ENCODE measurements around the gene SNX1. TPM values are rescaled to one million over a fixed set of nuclear protein-coding genes. Genes with fewer than 3 reads are reported as not detected.

The SNX1 gene
- total and polyA plus RNA-seq, 2 of the 8 experiments (the other 6 are each of a cell fraction or from before 2014, with no cell fraction given): 27.9 to 59.8 TPM

GRCh38 chr15:64117759-64118487 is 22.1 kb downstream of the SNX1 start:
- H3K4ac ChIP-seq (replicated peaks; ENCODE audit: insufficient read length, low read depth, low read length): no peak overlapping the region
- peaks cover 0 to 3% of the 10 kb centered on the region in 2 experiments for H4K20me1 ChIP-seq (replicated peaks in 1 of 2; ENCODE audit: control insufficient read depth in 1 of 2, insufficient read depth in 2 of 2, low read length in 2 of 2)
- CTCF ChIA-PET (ENCODE audit: partially characterized antibody): interaction anchor here (1.7 to 2.2 kb wide), 3 partner anchors 16 to 36 kb away, joined by 3 to 5 read pairs (median 4); no protein-coding TSS in a partner anchor

More at GRCh38 chr15:64117759-64118487, 22.1 kb downstream of the SNX1 start:
- Histone ChIP-seq H3K56ac (replicated peaks; ENCODE audit: insufficient read length, low read depth, low read length) (no peak overlapping the region), H3K4me3 (ENCODE audit: extremely low read depth in 1 of 4, insufficient read depth in 2 of 4, low read depth in 3 of 4, low read length in 4 of 4) (no peak overlapping the region), H2AFZ (ENCODE audit: low read length) (no peak overlapping the region), H2BK20ac (ENCODE audit: low read length) (no peak overlapping the region), H3K23ac (ENCODE audit: insufficient read length) (no peak overlapping the region), H2BK120ac (replicated peaks; ENCODE audit: low read depth, low read length) (no peak overlapping the region), H2BK12ac (ENCODE audit: low read depth, low read length) (no peak overlapping the region), H3K27ac (ENCODE audit: low read depth, low read length) (no peak overlapping the region), H3K9ac (replicated peaks in 1 of 4; ENCODE audit: extremely low read depth in 1 of 4, low read depth in 3 of 4, low read length in 3 of 4) (no peak overlapping the region), H3K36me3 (ENCODE audit: control insufficient read depth in 2 of 4, insufficient read depth in 4 of 4, low read length in 3 of 4) (peaks cover 2 to 42% (median 10%) of the 10 kb centered on the region in 4 experiments; a peak in 6 of 8 replicates), H3K9me3 (ENCODE audit: insufficient read depth in 2 of 2, low read depth in 1 of 2, low read length in 1 of 2) (no peaks in the 10 kb centered on the region), H3K4me1 (replicated peaks in 1 of 4; ENCODE audit: control insufficient read depth in 3 of 4, insufficient read depth in 4 of 4, low read length in 3 of 4) (no peaks in the 10 kb centered on the region), H3K27me3 (replicated peaks in 1 of 4; ENCODE audit: control insufficient read depth in 3 of 4, extremely low read depth in 1 of 4, insufficient read depth in 3 of 4, low read length in 3 of 4) (no peaks in the 10 kb centered on the region), H3K14ac (ENCODE audit: insufficient read length) (no peak overlapping the region), H4K8ac (ENCODE audit: extremely low read depth, insufficient read depth, low read length) (no peak overlapping the region), H3K79me1 (ENCODE audit: low read depth, low read length) (no peaks in the 10 kb centered on the region; the same call in 1 of the 2 replicates), H4K5ac (ENCODE audit: insufficient read length, low read depth, low read length) (no peak overlapping the region), H3K18ac (ENCODE audit: extremely low read depth, low read length) (no peak overlapping the region), H2AK5ac (ENCODE audit: low read depth, low read length) (no peak overlapping the region), H3K23me2 (ENCODE audit: low read depth, low read length) (no peaks in the 10 kb centered on the region), H4K91ac (replicated peaks; ENCODE audit: insufficient read length, low read length) (no peak overlapping the region), H2BK5ac (ENCODE audit: low read depth, low read length) (no peak overlapping the region), H3K4me2 (ENCODE audit: insufficient read depth in 1 of 2, low read depth in 2 of 2, low read length in 2 of 2) (no peak overlapping the region), H3K79me2 (ENCODE audit: control insufficient read depth in 1 of 2, insufficient read depth in 2 of 2, low read length in 2 of 2) (no peaks in the 10 kb centered on the region), H2BK15ac (ENCODE audit: low read length) (no peak overlapping the region)
- DNase-seq (ENCODE audit: low read depth in 1 of 2, low spot score in 2 of 2) (no peak), FAIRE-seq (no peak)
- TF ChIP-seq MAFK (IDR thresholded peaks at IDR 0.05; ENCODE audit: low read depth, low read length) (no peak), KDM4A (IDR thresholded peaks at IDR 0.05; ENCODE audit: low read depth, low read length, severe bottlenecking) (no peak), SIRT6 (IDR thresholded peaks at IDR 0.05; ENCODE audit: low read length) (no peak), ATF2 (IDR thresholded peaks at IDR 0.05; ENCODE audit: low read length) (no peak), SIX5 (IDR thresholded peaks at IDR 0.05; ENCODE audit: low read depth, low read length) (no peak), YY1 (IDR thresholded peaks at IDR 0.05; ENCODE audit: low read depth, low read length) (no peak)
- TF ChIP-seq, protein P1, sequence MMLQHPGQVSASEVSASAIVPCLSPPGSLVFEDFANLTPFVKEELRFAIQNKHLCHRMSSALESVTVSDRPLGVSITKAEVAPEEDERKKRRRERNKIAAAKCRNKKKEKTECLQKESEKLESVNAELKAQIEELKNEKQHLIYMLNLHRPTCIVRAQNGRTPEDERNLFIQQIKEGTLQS (IDR thresholded peaks at IDR 0.05; ENCODE audit: insufficient read depth, low read depth, low read length): no peak
- POLR2A ChIA-PET (ENCODE audit: partially characterized antibody): interaction anchor here (1.3 kb wide), 1 partner anchor 24 kb away, joined by 3 read pairs; the partner anchor contains the start of gene CIAO2A
- WGBS, 2 experiments (ENCODE audit: extremely low coverage in 1 of 2, insufficient coverage in 1 of 2, insufficient read length in 1 of 2, insufficient replicate concordance in 2 of 2, low coverage in 1 of 2, low lambda C conversion rate in 2 of 2, missing lambda C conversion rate in 1 of 2): 92% methylated on average over 5 of the region's 5 CpGs; no CpG with 5 or more reads in 1 of the 2 experiments

Measured in H1 (cell line).